NCI-H82 treated with DMSO at 0.1 percent for 48 hours (cell line): Measurements from ENCODE around the gene MAP2K5.
"Not testable (repeated sequence)": the region's sequence is repeated elsewhere in the genome, so short reads cannot be mapped to it uniquely, and the experiment has no call there.

Experiments
- DNase-seq: peaks from one replicate; lab custom pipeline; 2025; ENCODE audit not compliant: unreplicated experiment; lab: John Stamatoyannopoulos, UW

Gene MAP2K5

GRCh38 chr15:67592245-67592644 is 49.7 kb downstream of the MAP2K5 start:
- DNase-seq, result no peak

- no peak for DNase-seq
Observed at GRCh38 chr15:67593562-67593961, 51.1 kb downstream of the MAP2K5 start.

GRCh38 chr15:67594770-67595169 is 52.3 kb downstream of the MAP2K5 start:
- DNase-seq, result no peak

GRCh38 chr15:67595572-67595971 is 53.1 kb downstream of the MAP2K5 start:
- DNase-seq, result no peak

GRCh38 chr15:67601073-67601472 is 58.6 kb downstream of the MAP2K5 start:
- no peak for DNase-seq

- DNase-seq, result no peak
Observed at GRCh38 chr15:67603063-67603462, 60.6 kb downstream of the MAP2K5 start.

- DNase-seq, result no peak
Observed at GRCh38 chr15:67605871-67606270, 63.4 kb downstream of the MAP2K5 start.

GRCh38 chr15:67606742-67607141 is 64.2 kb downstream of the MAP2K5 start:
- no peak for DNase-seq

GRCh38 chr15:67607329-67607728 is 64.8 kb downstream of the MAP2K5 start:
- no peak for DNase-seq

GRCh38 chr15:67607959-67608637 is 65.6 kb downstream of the MAP2K5 start:
- no peak for DNase-seq

- no peak for DNase-seq
Observed at GRCh38 chr15:67608638-67608959, 66.1 kb downstream of the MAP2K5 start.

GRCh38 chr15:67611370-67612369 is 69.2 kb downstream of the MAP2K5 start:
- no peak for DNase-seq

- DNase-seq, result no peak
Observed at GRCh38 chr15:67613211-67613610, 70.7 kb downstream of the MAP2K5 start.

GRCh38 chr15:67613708-67614107 is 71.2 kb downstream of the MAP2K5 start:
- DNase-seq, result no peak

- not testable (repeated sequence) for DNase-seq
Observed at GRCh38 chr15:67615131-67615534, 72.6 kb downstream of the MAP2K5 start.

GRCh38 chr15:67618297-67618696 is 75.8 kb downstream of the MAP2K5 start:
- DNase-seq, result no peak

GRCh38 chr15:67622110-67622509 is 79.6 kb downstream of the MAP2K5 start:
- no peak for DNase-seq

GRCh38 chr15:67632261-67632660 is 89.8 kb downstream of the MAP2K5 start:
- DNase-seq, result no peak

GRCh38 chr15:67635950-67636349 is 93.4 kb downstream of the MAP2K5 start:
- not testable (repeated sequence) for DNase-seq

- DNase-seq, result no peak
Observed at GRCh38 chr15:67639591-67639990, 97.1 kb downstream of the MAP2K5 start.

GRCh38 chr15:67641453-67641852 is 99.0 kb downstream of the MAP2K5 start:
- no peak for DNase-seq

GRCh38 chr15:67646847-67647246 is 104.3 kb downstream of the MAP2K5 start:
- no peak for DNase-seq
